ENCODE measurements around the gene CNDP1. TPM values are rescaled to one million over a fixed set of nuclear protein-coding genes. Genes with fewer than 3 reads are reported as not detected.
A peak's percentile ranks its signal among the peaks of the same experiment; 100 is the strongest.

CNDP1 gene
- total and polyA plus RNA-seq, 2 donors (not counting 1 experiment from before 2014, with no cell fraction given): 0.19 to 0.57 TPM

GRCh38 chr18:74631623-74632350, 97.5 kb downstream of the CNDP1 start:
- no peak overlapping the region for H3K27ac ChIP-seq (ENCODE audit: low read length in 2 of 2)
- DNase-seq: no peak
- POLR2A ChIA-PET: no interaction called here
- no peaks in the 10 kb centered on the region for H3K4me1 ChIP-seq (ENCODE audit: control insufficient read depth in 2 of 2, insufficient read depth in 2 of 2, low read length in 2 of 2)
- H2AFZ ChIP-seq (ENCODE audit: insufficient read depth, low read depth, low read length, poor library complexity, severe bottlenecking): no peak overlapping the region
- CTCF ChIA-PET: no interaction called here
- no peaks in the 10 kb centered on the region for H3K27me3 ChIP-seq (replicated peaks in 1 of 4; ENCODE audit: control extremely low read depth in 1 of 4, control insufficient read depth in 3 of 4, insufficient read depth in 4 of 4, low read length in 3 of 4)
- no peaks in the 10 kb centered on the region for H3K9me3 Mint-ChIP-seq (ENCODE audit: insufficient read depth)
- H3K4me2 ChIP-seq (replicated peaks; ENCODE audit: low read depth, low read length, poor library complexity, severe bottlenecking): no peak overlapping the region
- intact Hi-C loops (cut with micrococcal nuclease): loop anchor here (1.0 kb wide), 1 partner anchor 31 kb away; no protein-coding TSS in a partner anchor
- no peak overlapping the region for H3K4me3 ChIP-seq (ENCODE audit: control extremely low read depth in 1 of 5, extremely low read depth in 1 of 5, insufficient read depth in 1 of 5, low read depth in 2 of 5, low read length in 4 of 5)
- WGBS (ENCODE audit: insufficient coverage): 71% methylated on average over 9 of the region's 13 CpGs
- no peaks in the 10 kb centered on the region for H3K79me2 ChIP-seq (ENCODE audit: control insufficient read depth, insufficient read depth, low read length)
- no peaks in the 10 kb centered on the region for H3K27me3 Mint-ChIP-seq
- H3K9me3 ChIP-seq (ENCODE audit: control extremely low read depth in 1 of 3, control insufficient read depth in 2 of 3, insufficient read depth in 1 of 3, low read length in 2 of 3): peaks cover 0 to 3% (median 0%) of the 10 kb centered on the region in 3 donors
- no peak overlapping the region for H3K4me3 Mint-ChIP-seq
- H4K20me1 ChIP-seq (ENCODE audit: control insufficient read depth, insufficient read depth, low read length, poor library complexity, severe bottlenecking): peaks cover 13% of the 10 kb centered on the region
- TF ChIP-seq CTCF (IDR thresholded peaks at IDR 0.05): no peak
- TF ChIP-seq EZH2 (IDR thresholded peaks at IDR 0.05; ENCODE audit: borderline replicate concordance, insufficient read depth, low read depth, low read length, poor library complexity, severe bottlenecking): no peak
- H3K36me3 ChIP-seq (replicated peaks in 1 of 2; ENCODE audit: control extremely low read depth in 1 of 2, control insufficient read depth in 1 of 2, extremely low read depth in 1 of 2, insufficient read depth in 2 of 2, low read length in 1 of 2): peaks cover 3 to 25% of the 10 kb centered on the region in 2 experiments
- ATAC-seq (ENCODE audit: low read depth): no peak
- peaks cover 12% of the 10 kb centered on the region for H3K4me1 Mint-ChIP-seq
- H3K9ac ChIP-seq (ENCODE audit: low read length): no peak overlapping the region
- H3K27ac Mint-ChIP-seq: peak overlapping the region; percentile 29

DNA sequence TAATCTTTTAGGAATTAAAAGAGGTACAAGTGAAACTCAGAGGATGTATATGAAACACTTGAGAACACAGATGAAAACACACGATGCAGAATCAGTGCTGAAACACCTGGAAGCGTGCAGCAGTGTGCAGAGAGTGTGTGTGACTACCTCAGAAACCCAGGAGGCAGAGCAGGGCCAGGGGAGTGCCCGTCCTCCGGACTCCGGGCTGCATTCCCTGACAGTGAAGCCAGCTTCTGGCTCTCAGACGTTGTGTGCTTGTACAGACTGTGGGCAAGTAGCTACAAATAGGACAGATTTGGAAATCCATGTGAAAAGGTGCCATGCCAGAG, 98.0 kb downstream of the CNDP1 start:
- Histone ChIP-seq H3K27me3 (replicated peaks in 1 of 4; ENCODE audit: control extremely low read depth in 1 of 4, control insufficient read depth in 3 of 4, insufficient read depth in 4 of 4, low read length in 3 of 4) (no peaks in the 10 kb centered on the region), H2AFZ (ENCODE audit: insufficient read depth, low read depth, low read length, poor library complexity, severe bottlenecking) (no peak overlapping the region), H3K9me3 (ENCODE audit: control extremely low read depth in 1 of 3, control insufficient read depth in 2 of 3, insufficient read depth in 1 of 3, low read length in 2 of 3) (peaks cover 0 to 3% (median 0%) of the 10 kb centered on the region in 3 donors), H3K27ac (ENCODE audit: low read length in 2 of 2) (no peak overlapping the region), H4K20me1 (ENCODE audit: control insufficient read depth, insufficient read depth, low read length, poor library complexity, severe bottlenecking) (peaks cover 8% of the 10 kb centered on the region), H3K79me2 (ENCODE audit: control insufficient read depth, insufficient read depth, low read length) (no peaks in the 10 kb centered on the region), H3K4me2 (replicated peaks; ENCODE audit: low read depth, low read length, poor library complexity, severe bottlenecking) (no peak overlapping the region), H3K4me1 (ENCODE audit: control insufficient read depth in 2 of 2, insufficient read depth in 2 of 2, low read length in 2 of 2) (no peaks in the 10 kb centered on the region), H3K36me3 (replicated peaks in 1 of 2; ENCODE audit: control extremely low read depth in 1 of 2, control insufficient read depth in 1 of 2, extremely low read depth in 1 of 2, insufficient read depth in 2 of 2, low read length in 1 of 2) (peaks cover 3 to 25% of the 10 kb centered on the region in 2 experiments), H3K9ac (ENCODE audit: low read length) (no peak overlapping the region), H3K4me3 (ENCODE audit: control extremely low read depth in 1 of 5, extremely low read depth in 1 of 5, insufficient read depth in 1 of 5, low read depth in 2 of 5, low read length in 4 of 5) (no peak overlapping the region)
- H3K27me3 Mint-ChIP-seq: no peaks in the 10 kb centered on the region
- H3K9me3 Mint-ChIP-seq (ENCODE audit: insufficient read depth): no peaks in the 10 kb centered on the region
- no peak overlapping the region for H3K4me3 Mint-ChIP-seq
- intact Hi-C loops (cut with micrococcal nuclease): loop anchor here (1.0 kb wide), 1 partner anchor 30 kb away; no protein-coding TSS in a partner anchor
- H3K27ac Mint-ChIP-seq: no peak overlapping the region
- H3K4me1 Mint-ChIP-seq: peaks cover 8% of the 10 kb centered on the region
- TF ChIP-seq CTCF (IDR thresholded peaks at IDR 0.05) (no peak), EZH2 (IDR thresholded peaks at IDR 0.05; ENCODE audit: borderline replicate concordance, insufficient read depth, low read depth, low read length, poor library complexity, severe bottlenecking) (no peak)
- ATAC-seq (ENCODE audit: low read depth) (no peak), DNase-seq (no peak)
- CTCF ChIA-PET: no interaction called here
- WGBS (ENCODE audit: insufficient coverage): 98% methylated on average over 6 of the region's 6 CpGs
- POLR2A ChIA-PET: no interaction called here

All from B cell (primary cell).